K562 (cell line): Measurements from ENCODE around the gene ANKRD24.

Experiments
- E2F5 ChIP-seq: sonication (generic); formaldehyde crosslinking; IDR thresholded peaks from 2 replicates; pipeline ENCODE4 v1.8.0; 2022; ENCODE audit warnings: mild to moderate bottlenecking, missing genetic modification reagents
- ZFP30 ChIP-seq: fragments of 250-450 bp; sonication (Bioruptor Pico); IDR thresholded peaks from 2 replicates; pipeline ENCODE4 v1.8.0; 2022; ENCODE audit warnings: moderate library complexity, mild to moderate bottlenecking, inconsistent platforms, borderline replicate concordance

GRCh38 chr19:4267101-4267900 lies 84.8 kb downstream of the ANKRD24 start:
- TF ChIP-seq E2F5 (CRISPR knock-in tag) (no peak), ZFP30 (CRISPR knock-in tag) (no peak)
